ENCODE data around the gene SCAI. TPM values are rescaled to one million over a fixed set of nuclear protein-coding genes. Genes with fewer than 3 reads are reported as not detected.
"Not testable (repeated sequence)": the region's sequence is repeated elsewhere in the genome, so short reads cannot be mapped to it uniquely, and the experiment has no call there.

The SCAI gene
- total and polyA plus RNA-seq, 2 donors, result 1.8 to 25.1 TPM

- no peak overlapping the region for H3K27ac ChIP-seq (ENCODE audit: low read depth)
- 86% methylated on average over 1 of the region's 1 CpG for WGBS
- no peaks in the 10 kb centered on the region for H3K36me3 ChIP-seq (ENCODE audit: insufficient read depth)
- H3K4me3 ChIP-seq (ENCODE audit: low read depth, low read length), result no peak overlapping the region
- DNase-seq (ENCODE audit: extremely low spot score), result no peak
- no peaks in the 10 kb centered on the region for H3K4me1 ChIP-seq (ENCODE audit: insufficient read depth)
Measured at GRCh38 chr9:124983698-124984097, 159.6 kb downstream of the SCAI start.

GRCh38 chr9:124980431-124980830, 162.9 kb downstream of the SCAI start:
- WGBS, result 89% methylated on average over 4 of the region's 4 CpGs
- no peak for DNase-seq (ENCODE audit: extremely low spot score)
- H3K4me3 ChIP-seq (ENCODE audit: low read depth, low read length), result no peak overlapping the region
- no peaks in the 10 kb centered on the region for H3K4me1 ChIP-seq (ENCODE audit: insufficient read depth)
- H3K27ac ChIP-seq (ENCODE audit: low read depth), result no peak overlapping the region
- H3K36me3 ChIP-seq (ENCODE audit: insufficient read depth), result no peaks in the 10 kb centered on the region

GRCh38 chr9:124975131-124975530, 168.2 kb downstream of the SCAI start:
- no peak overlapping the region for H3K27ac ChIP-seq (ENCODE audit: low read depth)
- DNase-seq (ENCODE audit: extremely low spot score), result no peak
- WGBS, result 52% methylated on average over 2 of the region's 2 CpGs
- H3K4me1 ChIP-seq (ENCODE audit: insufficient read depth), result no peaks in the 10 kb centered on the region
- H3K4me3 ChIP-seq (ENCODE audit: low read depth, low read length), result no peak overlapping the region
- H3K36me3 ChIP-seq (ENCODE audit: insufficient read depth), result no peaks in the 10 kb centered on the region

GRCh38 chr9:124973807-124974206, 169.5 kb downstream of the SCAI start:
- Histone ChIP-seq H3K4me3 (ENCODE audit: low read depth, low read length) (no peak overlapping the region), H3K36me3 (ENCODE audit: insufficient read depth) (no peaks in the 10 kb centered on the region), H3K27ac (ENCODE audit: low read depth) (no peak overlapping the region), H3K4me1 (ENCODE audit: insufficient read depth) (no peaks in the 10 kb centered on the region)
- no peak for DNase-seq (ENCODE audit: extremely low spot score)
- WGBS, result 94% methylated on average over 6 of the region's 6 CpGs

GRCh38 chr9:124972241-124972770, 171.0 kb downstream of the SCAI start:
- no peaks in the 10 kb centered on the region for H3K36me3 ChIP-seq (ENCODE audit: insufficient read depth)
- H3K4me1 ChIP-seq (ENCODE audit: insufficient read depth), result no peaks in the 10 kb centered on the region
- H3K4me3 ChIP-seq (ENCODE audit: low read depth, low read length), result no peak overlapping the region
- 95% methylated on average over 2 of the region's 2 CpGs for WGBS
- no peak overlapping the region for H3K27ac ChIP-seq (ENCODE audit: low read depth)
- no peak for DNase-seq (ENCODE audit: extremely low spot score)

- H3K27ac ChIP-seq (ENCODE audit: low read depth), result no peak overlapping the region
- 75% methylated on average over 2 of the region's 2 CpGs for WGBS
- no peak for DNase-seq (ENCODE audit: extremely low spot score)
- H3K4me3 ChIP-seq (ENCODE audit: low read depth, low read length), result no peak overlapping the region
- no peaks in the 10 kb centered on the region for H3K36me3 ChIP-seq (ENCODE audit: insufficient read depth)
- H3K4me1 ChIP-seq (ENCODE audit: insufficient read depth), result no peaks in the 10 kb centered on the region
Measured at GRCh38 chr9:124969401-124969800, 173.9 kb downstream of the SCAI start.

GRCh38 chr9:124968238-124968637, 175.1 kb downstream of the SCAI start:
- DNase-seq (ENCODE audit: extremely low spot score), result no peak
- Histone ChIP-seq H3K36me3 (ENCODE audit: insufficient read depth) (no peaks in the 10 kb centered on the region), H3K4me1 (ENCODE audit: insufficient read depth) (no peaks in the 10 kb centered on the region), H3K27ac (ENCODE audit: low read depth) (no peak overlapping the region), H3K4me3 (ENCODE audit: low read depth, low read length) (no peak overlapping the region)
- 95% methylated on average over 9 of the region's 9 CpGs for WGBS

- H3K27ac ChIP-seq (ENCODE audit: low read depth); H3K4me3 ChIP-seq (ENCODE audit: low read depth, low read length); H3K36me3 ChIP-seq (ENCODE audit: insufficient read depth); DNase-seq (ENCODE audit: extremely low spot score); H3K4me1 ChIP-seq (ENCODE audit: insufficient read depth): not testable (repeated sequence)
- 62% methylated on average over 5 of the region's 5 CpGs for WGBS
Measured at GRCh38 chr9:124965775-124966568, 177.4 kb downstream of the SCAI start.

- no peaks in the 10 kb centered on the region for H3K36me3 ChIP-seq (ENCODE audit: insufficient read depth)
- 29% methylated on average over 2 of the region's 2 CpGs for WGBS
- H3K4me1 ChIP-seq (ENCODE audit: insufficient read depth), result no peaks in the 10 kb centered on the region
- H3K27ac ChIP-seq (ENCODE audit: low read depth), result no peak overlapping the region
- DNase-seq (ENCODE audit: extremely low spot score), result no peak
- no peak overlapping the region for H3K4me3 ChIP-seq (ENCODE audit: low read depth, low read length)
Measured at GRCh38 chr9:124964604-124965003, 178.7 kb downstream of the SCAI start.

- WGBS, result 89% methylated on average over 2 of the region's 2 CpGs
- no peak for DNase-seq (ENCODE audit: extremely low spot score)
- no peak overlapping the region for H3K27ac ChIP-seq (ENCODE audit: low read depth)
- no peak overlapping the region for H3K4me3 ChIP-seq (ENCODE audit: low read depth, low read length)
- H3K36me3 ChIP-seq (ENCODE audit: insufficient read depth), result no peaks in the 10 kb centered on the region
- H3K4me1 ChIP-seq (ENCODE audit: insufficient read depth), result no peaks in the 10 kb centered on the region
Measured at GRCh38 chr9:124964056-124964455, 179.3 kb downstream of the SCAI start.

GRCh38 chr9:124960409-124960752, 182.9 kb downstream of the SCAI start:
- DNase-seq (ENCODE audit: extremely low spot score), result no peak
- Histone ChIP-seq H3K27ac (ENCODE audit: low read depth) (no peak overlapping the region), H3K36me3 (ENCODE audit: insufficient read depth) (no peaks in the 10 kb centered on the region), H3K4me3 (ENCODE audit: low read depth, low read length) (no peak overlapping the region), H3K4me1 (ENCODE audit: insufficient read depth) (no peaks in the 10 kb centered on the region)
- WGBS, result 91% methylated on average over 2 of the region's 2 CpGs

- H3K4me1 ChIP-seq (ENCODE audit: insufficient read depth); H3K4me3 ChIP-seq (ENCODE audit: low read depth, low read length); DNase-seq (ENCODE audit: extremely low spot score); H3K27ac ChIP-seq (ENCODE audit: low read depth); H3K36me3 ChIP-seq (ENCODE audit: insufficient read depth): not testable (repeated sequence)
- WGBS, result 89% methylated on average over 9 of the region's 9 CpGs
Measured at GRCh38 chr9:124959671-124960408, 183.5 kb downstream of the SCAI start.

GRCh38 chr9:124954255-124954654, 189.1 kb downstream of the SCAI start:
- H3K27ac ChIP-seq (ENCODE audit: low read depth), result no peak overlapping the region
- 81% methylated on average over 1 of the region's 1 CpG for WGBS
- DNase-seq (ENCODE audit: extremely low spot score), result no peak
- H3K4me3 ChIP-seq (ENCODE audit: low read depth, low read length), result no peak overlapping the region
- H3K4me1 ChIP-seq (ENCODE audit: insufficient read depth), result no peaks in the 10 kb centered on the region
- no peaks in the 10 kb centered on the region for H3K36me3 ChIP-seq (ENCODE audit: insufficient read depth)

Data from urinary bladder (tissue), 4 donors.